ENCODE measurements around the gene NCKAP5.

- TF ChIP-seq CTCF (IDR thresholded peaks at IDR 0.05; ENCODE audit: low read length) (no peak), EZH2 (IDR thresholded peaks at IDR 0.05; ENCODE audit: borderline replicate concordance, low read length) (no peak)
Observed at GRCh38 chr2:132741754-132742153, 826.5 kb downstream of the NCKAP5 start.
